GM21717 (cell line): ENCODE measurements around the gene CDC27.
A peak's percentile ranks its signal among the peaks of the same experiment; 100 is the strongest.
"Not testable (repeated sequence)": the region's sequence is repeated elsewhere in the genome, so short reads cannot be mapped to it uniquely, and the experiment has no call there.

Source experiments
- ATAC-seq: cut with Tn5 transposase; IDR thresholded peaks from one replicate; pipeline ENCODE4 v1.9.1; 2021; ENCODE audit warnings: mild to moderate bottlenecking, moderate library complexity; ENCODE audit not compliant: unreplicated experiment

The CDC27 gene

GRCh38 chr17:47135235-47135634 is 53.9 kb downstream of the CDC27 start:
- ATAC-seq: no peak

DNA sequence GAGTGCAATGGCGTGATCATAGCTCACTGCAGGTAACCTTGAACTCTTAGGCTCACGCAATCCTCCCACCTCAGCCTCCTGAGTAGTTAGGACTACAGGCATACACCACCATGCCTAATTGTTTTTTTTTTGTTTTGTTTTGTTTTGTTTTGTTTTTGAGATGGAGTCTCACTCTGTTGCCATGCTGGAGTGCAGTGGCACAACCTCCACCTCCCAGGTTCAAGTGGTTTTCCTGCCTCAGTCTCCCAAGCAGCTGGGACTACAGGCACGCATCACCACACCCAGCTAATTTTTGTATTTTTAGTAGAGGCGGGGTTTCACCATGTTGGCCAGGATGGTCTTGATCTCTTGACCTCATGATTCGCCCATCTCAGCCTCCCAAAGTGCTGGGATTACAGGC is 54.7 kb downstream of the CDC27 start:
- not testable (repeated sequence) for ATAC-seq

GRCh38 chr17:47131761-47132160 is 57.3 kb downstream of the CDC27 start:
- ATAC-seq: no peak

DNA sequence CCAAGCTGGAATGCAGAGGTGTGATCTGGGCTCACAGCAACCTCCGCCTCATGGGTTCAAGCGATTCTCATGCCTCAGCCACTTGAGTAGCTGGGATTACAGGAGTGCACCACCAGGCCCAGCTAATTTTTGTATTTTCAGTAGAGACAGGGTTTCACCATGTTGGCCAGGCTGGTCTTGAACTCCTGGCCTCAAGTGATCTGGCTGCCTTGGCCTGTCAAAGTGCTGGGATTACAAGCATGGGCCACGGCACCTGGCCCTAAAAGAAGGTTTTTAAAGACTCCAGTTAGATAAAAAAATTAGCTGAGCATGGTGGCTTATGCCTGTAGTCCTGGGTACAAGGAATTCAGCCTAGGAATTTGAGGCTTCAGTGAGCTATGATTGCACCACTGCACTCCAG is 62.3 kb downstream of the CDC27 start:
- ATAC-seq: not testable (repeated sequence)

DNA sequence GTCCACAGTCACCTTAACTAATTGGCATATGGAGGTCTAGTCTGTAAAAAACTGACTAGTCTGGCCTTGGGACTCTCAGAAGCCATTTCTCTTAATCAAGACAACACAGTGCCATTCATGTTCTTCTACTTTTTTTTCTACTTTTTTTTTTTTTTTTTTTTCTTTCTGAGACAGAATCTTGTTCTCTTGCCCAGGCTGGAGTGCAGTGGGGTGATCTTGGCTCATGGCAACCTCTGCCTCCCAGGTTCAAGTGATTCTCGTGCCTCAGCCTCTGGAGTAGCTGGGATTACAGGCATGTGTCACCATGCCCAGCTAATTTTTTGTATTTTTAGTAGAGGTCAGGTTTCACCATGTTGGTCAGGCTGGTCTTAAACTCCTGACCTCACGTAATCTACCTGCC is 65.8 kb downstream of the CDC27 start:
- ATAC-seq: not testable (repeated sequence)

- ATAC-seq: no peak
Observed at GRCh38 chr17:47120521-47121095, 68.5 kb downstream of the CDC27 start.

DNA sequence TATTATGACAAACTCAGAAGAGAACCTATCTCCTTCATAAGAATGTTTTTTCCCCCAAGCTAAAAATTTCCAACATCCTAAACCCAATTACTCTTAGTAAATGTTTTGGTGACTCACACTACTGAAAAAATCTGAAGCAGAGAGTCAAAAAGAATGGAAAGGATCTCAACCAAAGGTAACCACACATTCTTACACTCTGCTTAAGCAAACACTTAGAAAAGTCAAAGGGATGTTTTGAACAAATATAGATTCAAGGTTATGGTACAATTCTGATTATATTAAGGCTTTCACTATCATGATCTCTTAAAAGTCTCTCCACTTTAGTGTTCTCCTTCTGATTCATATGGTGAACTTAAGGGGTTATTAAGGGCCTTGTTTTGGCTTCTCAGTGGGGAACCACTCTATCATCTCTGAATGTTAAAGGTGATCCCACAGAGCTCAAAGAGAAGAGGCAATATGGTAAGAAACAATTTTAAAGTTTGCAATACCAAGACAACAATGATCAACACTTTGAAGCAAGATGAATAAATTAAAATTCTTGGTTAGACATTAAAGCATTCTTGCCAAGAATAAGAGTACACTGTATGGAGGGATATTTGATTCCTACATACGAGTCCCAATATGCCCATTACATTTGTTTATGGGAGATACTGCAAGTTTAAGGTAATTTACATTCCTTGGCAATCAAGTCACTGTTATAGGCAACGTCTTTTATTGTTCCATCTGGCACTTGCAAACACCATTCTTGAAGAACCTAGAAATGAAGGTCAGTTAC is 69.2 kb downstream of the CDC27 start:
- no peak for ATAC-seq

DNA sequence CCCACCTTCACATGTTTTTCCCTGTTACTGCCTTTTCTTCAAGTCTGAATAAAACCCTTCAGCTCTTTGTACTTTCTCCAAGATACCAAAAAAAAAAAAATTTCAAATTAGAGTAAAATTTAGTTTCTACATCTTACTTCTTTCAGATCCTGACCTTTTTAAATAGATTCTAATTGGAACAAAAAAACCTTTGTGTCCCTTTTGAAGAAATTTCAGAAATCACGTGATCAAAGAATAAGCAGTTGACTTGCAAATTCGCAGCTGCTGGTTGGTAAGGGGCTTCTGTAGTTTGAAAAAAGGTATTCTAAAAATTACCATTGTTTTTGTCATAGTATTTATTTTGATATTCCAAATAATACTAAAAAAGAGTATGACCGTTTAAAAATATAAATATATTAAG is 71.7 kb downstream of the CDC27 start:
- ATAC-seq: no peak

DNA sequence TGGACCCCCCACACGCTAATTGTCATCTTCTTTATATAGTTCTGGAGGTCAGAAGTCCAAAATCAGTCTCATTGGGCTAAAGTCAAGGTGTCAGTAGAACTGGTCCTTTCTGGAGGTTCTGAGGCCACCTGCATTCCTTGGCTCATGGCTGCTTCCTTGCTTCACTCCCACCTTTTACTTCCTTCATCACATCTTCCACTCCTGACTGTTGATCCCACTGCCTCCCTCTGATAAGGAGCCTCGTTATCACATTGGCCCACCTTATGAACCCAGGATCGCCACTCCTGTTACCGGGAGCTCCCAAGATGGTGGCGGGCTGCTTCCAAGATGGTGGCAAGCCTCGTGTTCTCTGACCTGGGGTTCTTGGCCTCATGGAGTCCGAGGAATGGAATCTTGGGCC is 83.0 kb downstream of the CDC27 start:
- ATAC-seq: no peak

GRCh38 chr17:47105246-47105645 is 83.8 kb downstream of the CDC27 start:
- not testable (repeated sequence) for ATAC-seq

DNA sequence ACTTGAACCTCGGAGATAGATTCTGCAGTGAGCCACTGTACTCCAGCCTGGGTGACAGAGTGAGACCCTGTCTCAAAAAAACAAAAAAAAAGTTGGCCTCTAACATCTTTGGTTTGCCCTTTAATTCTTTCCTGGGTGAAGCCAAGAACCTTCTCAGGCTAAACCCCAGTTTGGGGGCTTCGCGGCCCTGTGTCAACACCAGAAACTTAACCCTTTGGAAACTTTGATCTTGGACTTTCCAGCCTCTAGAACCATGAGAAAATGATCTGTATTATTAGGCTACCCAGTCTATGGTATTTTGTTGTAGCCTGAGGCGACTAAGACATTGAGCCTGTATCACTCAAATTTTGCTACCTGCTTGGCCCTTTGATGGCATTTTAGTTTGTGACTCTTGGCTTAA is 86.2 kb downstream of the CDC27 start:
- ATAC-seq: no peak

DNA sequence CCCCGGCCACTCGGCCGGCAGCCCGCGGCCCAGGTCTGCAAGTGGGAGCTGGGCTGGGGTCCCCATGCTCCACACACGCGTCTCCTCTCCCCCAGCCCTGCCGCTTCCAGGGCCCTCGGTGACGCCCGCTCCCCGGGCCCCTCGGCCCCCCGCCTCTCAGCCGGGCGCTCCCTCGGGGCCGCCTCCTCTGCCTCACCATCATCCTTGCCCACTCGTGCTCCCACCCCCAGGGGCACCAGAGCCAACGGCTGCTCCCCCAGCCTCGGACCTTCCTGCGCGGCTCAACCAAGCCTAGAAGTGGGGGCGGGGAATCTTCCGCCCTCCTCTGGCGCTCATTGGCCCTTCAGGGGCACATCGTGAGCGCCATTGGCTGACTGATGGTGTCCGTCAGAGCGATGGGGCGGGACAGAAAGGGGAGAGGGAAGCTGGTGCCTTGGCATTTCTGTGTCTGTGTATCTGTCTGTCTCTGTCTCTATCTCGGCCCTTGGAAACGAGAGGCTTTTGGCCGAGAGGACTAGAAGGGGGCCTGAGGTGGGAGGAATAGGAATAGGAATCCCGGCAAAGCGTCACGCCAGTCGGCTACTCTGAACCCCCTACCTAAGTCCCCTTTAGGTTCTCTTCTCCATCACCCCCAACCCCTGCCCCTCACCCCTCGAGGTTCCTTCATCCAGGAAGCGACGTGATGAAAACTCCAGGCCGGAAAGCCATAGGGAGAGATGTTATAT is 88.9 kb downstream of the CDC27 start:
- peak; percentile 87 for ATAC-seq

GRCh38 chr17:47099451-47099986 is 89.6 kb downstream of the CDC27 start:
- peak; percentile 29 for ATAC-seq

DNA sequence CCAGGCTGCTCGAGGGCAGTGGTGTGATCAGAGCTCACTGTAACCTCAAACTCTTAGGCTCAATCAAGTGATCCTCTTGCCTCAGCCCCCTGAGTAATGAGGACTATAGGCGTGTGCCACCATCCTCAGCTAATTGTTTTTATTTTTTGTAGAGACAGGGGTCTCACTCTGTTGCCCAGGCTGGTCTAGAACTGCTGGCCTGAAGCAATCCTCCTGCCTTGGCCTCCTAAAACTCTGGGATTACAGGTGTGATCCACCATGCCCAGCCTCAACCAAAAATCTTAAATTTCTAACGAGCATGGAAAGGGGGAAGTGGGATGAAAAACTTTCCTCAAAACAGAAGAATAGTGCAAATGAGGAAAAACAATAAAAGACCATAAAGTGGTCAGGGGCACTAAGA is 92.8 kb downstream of the CDC27 start:
- no peak for ATAC-seq

GRCh38 chr17:47095268-47095667 is 93.8 kb downstream of the CDC27 start:
- ATAC-seq: no peak

DNA sequence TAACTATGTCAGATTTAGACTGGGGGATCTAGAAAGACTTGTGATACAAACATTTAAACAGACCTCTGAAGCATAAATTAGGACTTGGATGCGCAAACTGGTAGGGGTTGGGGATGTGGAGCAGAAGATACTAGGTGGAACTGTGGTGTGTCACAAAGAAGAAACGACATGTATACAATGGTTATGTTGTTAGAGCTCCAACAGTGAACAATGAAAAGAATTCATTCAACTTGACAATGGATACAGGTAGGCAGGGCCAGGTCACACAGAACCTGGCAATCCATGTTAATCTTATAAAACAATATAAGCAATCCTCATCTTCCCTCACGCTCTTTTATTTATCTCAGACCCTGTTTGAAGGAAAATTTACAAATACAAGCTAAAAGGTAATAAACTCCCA is 102.0 kb downstream of the CDC27 start:
- ATAC-seq: no peak

- ATAC-seq: no peak
Observed at GRCh38 chr17:47085736-47086135, 103.4 kb downstream of the CDC27 start.

DNA sequence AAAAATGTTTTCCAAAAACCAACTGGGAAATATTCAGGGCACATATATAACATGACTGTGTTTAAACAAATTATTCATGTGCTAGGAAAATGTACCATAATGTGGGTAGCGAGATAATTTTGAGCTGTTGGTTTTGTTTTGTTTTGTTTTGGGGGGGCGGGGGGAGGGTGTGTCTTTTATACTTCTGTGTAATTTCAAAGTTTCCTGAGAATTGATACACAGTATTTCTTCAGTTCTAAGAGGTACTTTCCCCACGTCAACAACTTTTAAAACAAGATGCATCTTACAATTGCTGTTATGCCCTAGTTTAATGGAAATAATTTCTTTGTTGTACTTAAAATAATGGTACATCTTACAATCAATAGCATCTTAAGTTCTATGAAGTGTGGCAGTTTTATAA is 110.3 kb downstream of the CDC27 start:
- ATAC-seq: no peak

DNA sequence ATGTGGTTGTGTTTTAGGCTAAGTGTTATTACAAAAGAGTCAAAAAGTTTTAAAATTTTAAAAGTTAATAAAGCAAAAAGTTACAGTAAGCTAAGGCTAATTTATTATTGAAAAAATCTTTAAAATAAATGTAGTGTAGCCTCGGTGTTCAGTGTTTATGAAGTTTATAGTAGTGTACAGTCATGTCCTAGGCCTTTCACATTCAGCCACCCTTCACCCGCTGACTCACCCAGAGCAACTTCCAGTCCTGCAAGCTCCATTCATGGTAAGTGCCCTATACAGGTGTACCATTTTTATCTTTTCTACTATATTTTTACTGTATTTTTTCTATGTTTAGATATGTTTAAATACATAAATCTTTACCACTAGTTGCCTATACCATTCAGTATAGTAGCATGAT is 111.5 kb downstream of the CDC27 start:
- no peak for ATAC-seq

DNA sequence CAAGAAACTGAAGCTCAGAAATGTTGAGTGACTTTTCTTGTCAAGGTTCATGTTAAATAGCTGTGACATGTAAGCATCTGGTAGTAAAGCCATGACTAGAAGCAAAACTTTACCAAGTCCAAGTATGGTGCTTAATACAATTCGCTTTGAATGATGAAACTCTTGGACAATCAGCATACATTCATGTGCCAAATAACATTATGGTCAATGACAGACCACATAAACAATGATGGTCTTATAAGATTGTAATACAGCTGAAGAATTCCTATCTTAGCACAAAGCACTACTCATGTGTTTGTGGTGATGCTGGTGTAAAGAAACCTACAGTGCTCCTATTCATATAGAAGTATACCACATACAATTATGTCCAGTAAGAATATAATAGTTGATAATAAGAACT is 112.9 kb downstream of the CDC27 start:
- ATAC-seq: no peak

DNA sequence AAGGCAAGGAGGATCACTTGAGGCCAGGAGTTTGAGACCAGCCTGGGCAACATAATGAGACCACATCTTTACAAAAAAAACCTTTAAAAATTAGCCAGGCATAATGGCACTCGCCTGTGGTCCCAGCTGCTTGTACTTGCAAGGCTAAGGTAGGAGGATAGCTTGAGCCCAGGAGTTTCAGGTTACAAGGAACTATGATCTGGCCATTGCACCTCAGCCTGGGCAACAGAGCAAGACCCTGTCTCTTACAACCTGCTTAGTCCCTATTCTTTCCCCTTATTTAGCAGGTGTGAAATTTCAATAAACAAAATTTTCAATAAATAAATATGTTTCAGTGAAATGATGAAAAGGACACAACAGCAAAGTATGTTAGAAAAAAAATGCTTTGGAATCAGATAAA is 114.7 kb downstream of the CDC27 start:
- ATAC-seq: not testable (repeated sequence)

- not testable (repeated sequence) for ATAC-seq
Observed at GRCh38 chr17:47073629-47074028, 115.5 kb downstream of the CDC27 start.
